Esophagus (tissue), 2 donors: ENCODE data around the gene FOXN3. TPM values are rescaled to one million over a fixed set of nuclear protein-coding genes. Genes with fewer than 3 reads are reported as not detected.

ENCODE experiments used
- H3K27ac ChIP-seq, 2 donors: one replicate each; pipeline ENCODE4 v1.5.1; 2013; ENCODE audit warnings: low read depth in 2 of 2, mild to moderate bottlenecking in 2 of 2, inconsistent platforms in 1 of 2, low read length in 1 of 2, moderate library complexity in 1 of 2
- H3K27me3 ChIP-seq, 2 donors: one replicate each; pipeline ENCODE4 v1.6.1; 2013; ENCODE audit warnings: low read length in 2 of 2, control low read depth in 1 of 2, mild to moderate bottlenecking in 1 of 2; ENCODE audit not compliant: insufficient read depth in 2 of 2, control insufficient read depth in 1 of 2
- H3K36me3 ChIP-seq, 2 donors: one replicate each; pipeline ENCODE4 v1.6.1; 2013; ENCODE audit warnings: low read length in 1 of 2; ENCODE audit not compliant: control insufficient read depth in 2 of 2, insufficient read depth in 2 of 2
- H3K4me1 ChIP-seq, 2 donors: one replicate each; pipeline ENCODE4 v1.6.1; 2013; ENCODE audit warnings: low read length in 1 of 2; ENCODE audit not compliant: control insufficient read depth in 2 of 2, insufficient read depth in 2 of 2
- H3K4me3 ChIP-seq, 2 donors: one replicate each; pipeline ENCODE4 v1.5.1; 2013; ENCODE audit warnings: low read length in 2 of 2, mild to moderate bottlenecking in 2 of 2, low read depth in 1 of 2, moderate library complexity in 1 of 2
- H3K9me3 ChIP-seq, 2 donors: one replicate each; pipeline ENCODE4 v1.6.1; 2013; ENCODE audit warnings: mild to moderate bottlenecking in 2 of 2, low read depth in 1 of 2, low read length in 1 of 2, moderate library complexity in 1 of 2; ENCODE audit not compliant: control insufficient read depth in 2 of 2, insufficient read depth in 1 of 2
- WGBS, 2 donors: extraction: QIAGEN DNeasy Blood & Tissue Kit; methylation state at CpG; one replicate each; pipeline ENCODE4 v1.1.7; 2013; 5-methylcytosine and 5-hydroxymethylcytosine counted together
- polyA plus RNA-seq, 2 donors: library from polyadenylated mRNA; stranded (reverse); fragments of 200-250 nt; gene quantifications; one replicate each; pipeline ENCODE4 v1.2.3, GENCODE V29; 2013
- donor health status: healthy with polysubstance abuse.
- donor health status: Bipolar disorder and iron deficiency.

The FOXN3 gene
- polyA plus RNA-seq, 2 donors = 10.3 to 14.1 TPM

GRCh38 chr14:89359477-89360222, 57.4 kb downstream of the FOXN3 start:
- Histone ChIP-seq H3K4me3 (no peak overlapping the region), H3K4me1 (peaks cover 5 to 11% of the 10 kb centered on the region in 2 donors), H3K36me3 (no peaks in the 10 kb centered on the region), H3K9me3 (no peaks in the 10 kb centered on the region), H3K27me3 (no peaks in the 10 kb centered on the region), H3K27ac (peak overlapping the region in 1 of 2 donors; percentile 20)
- 69 to 71% methylated on average over 13 of the region's 13 CpGs for WGBS, 2 donors

- no peak overlapping the region for H3K27ac ChIP-seq
These were observed 59.3 kb downstream of the FOXN3 start for GRCh38 chr14:89357655-89358297.

GRCh38 chr14:89356927-89357326, 60.1 kb downstream of the FOXN3 start:
- 88 to 91% methylated on average over 5 of the region's 5 CpGs for WGBS, 2 donors
- no peaks in the 10 kb centered on the region for H3K9me3 ChIP-seq
- H3K4me3 ChIP-seq = no peak overlapping the region
- H3K27me3 ChIP-seq = no peaks in the 10 kb centered on the region
- no peaks in the 10 kb centered on the region for H3K36me3 ChIP-seq
- no peak overlapping the region for H3K27ac ChIP-seq
- peaks cover 3 to 11% of the 10 kb centered on the region in 2 donors for H3K4me1 ChIP-seq

More at GRCh38 chr14:89357655-89358297, 59.3 kb downstream of the FOXN3 start:
- WGBS, 2 donors = 81 to 84% methylated on average over 8 of the region's 8 CpGs
- Histone ChIP-seq H3K27me3 (no peaks in the 10 kb centered on the region), H3K4me3 (no peak overlapping the region), H3K9me3 (no peaks in the 10 kb centered on the region), H3K4me1 (peaks cover 2 to 9% of the 10 kb centered on the region in 2 donors), H3K36me3 (no peaks in the 10 kb centered on the region)

- H3K4me3 ChIP-seq = no peak overlapping the region
- H3K27ac ChIP-seq = no peak overlapping the region
- no peaks in the 10 kb centered on the region for H3K36me3 ChIP-seq
- no peaks in the 10 kb centered on the region for H3K9me3 ChIP-seq
- WGBS, 2 donors = 80 to 85% methylated on average over 3 of the region's 3 CpGs
- H3K27me3 ChIP-seq = no peaks in the 10 kb centered on the region
- peaks cover 3 to 11% of the 10 kb centered on the region in 2 donors for H3K4me1 ChIP-seq
These were observed 60.5 kb downstream of the FOXN3 start for GRCh38 chr14:89356496-89356895.

GRCh38 chr14:89353766-89354113, 63.3 kb downstream of the FOXN3 start:
- Histone ChIP-seq H3K9me3 (no peaks in the 10 kb centered on the region), H3K27ac (no peak overlapping the region), H3K36me3 (peaks cover 2 to 7% of the 10 kb centered on the region in 2 donors), H3K4me3 (no peak overlapping the region), H3K4me1 (peaks cover 3 to 6% of the 10 kb centered on the region in 2 donors), H3K27me3 (no peaks in the 10 kb centered on the region)
- 94 to 96% methylated on average over 3 of the region's 3 CpGs for WGBS, 2 donors

GRCh38 chr14:89352976-89353765, 63.9 kb downstream of the FOXN3 start:
- H3K27ac ChIP-seq = peak overlapping the region in 1 of 2 donors; percentile 15
- no peaks in the 10 kb centered on the region for H3K9me3 ChIP-seq
- H3K36me3 ChIP-seq = peaks cover 3 to 9% of the 10 kb centered on the region in 2 donors
- 86 to 88% methylated on average over 6 of the region's 6 CpGs for WGBS, 2 donors
- H3K4me3 ChIP-seq = no peak overlapping the region
- no peaks in the 10 kb centered on the region for H3K27me3 ChIP-seq
- H3K4me1 ChIP-seq = peaks cover 3 to 6% of the 10 kb centered on the region in 2 donors

- no peak overlapping the region for H3K4me3 ChIP-seq
These were observed 65.3 kb downstream of the FOXN3 start for GRCh38 chr14:89351516-89352404.

GRCh38 chr14:89351221-89351515, 65.9 kb downstream of the FOXN3 start:
- Histone ChIP-seq H3K4me3 (no peak overlapping the region), H3K36me3 (peaks cover 3 to 13% of the 10 kb centered on the region in 2 donors), H3K27me3 (no peaks in the 10 kb centered on the region), H3K9me3 (no peaks in the 10 kb centered on the region), H3K4me1 (peaks cover 3 to 6% of the 10 kb centered on the region in 2 donors), H3K27ac (peak overlapping the region in 1 of 2 donors; percentile 77)
- WGBS, 2 donors = 22 to 27% methylated on average over 3 of the region's 3 CpGs

More at GRCh38 chr14:89351516-89352404, 65.3 kb downstream of the FOXN3 start:
- Histone ChIP-seq H3K36me3 (peaks cover 3 to 13% of the 10 kb centered on the region in 2 donors), H3K27me3 (no peaks in the 10 kb centered on the region), H3K27ac (peak overlapping the region; percentile 57 to 77), H3K4me1 (peaks cover 3 to 6% of the 10 kb centered on the region in 2 donors), H3K9me3 (no peaks in the 10 kb centered on the region)
- 35 to 46% methylated on average over 15 of the region's 15 CpGs for WGBS, 2 donors

- Histone ChIP-seq H3K36me3 (peaks cover 3 to 13% of the 10 kb centered on the region in 2 donors), H3K27ac (no peak overlapping the region), H3K9me3 (no peaks in the 10 kb centered on the region), H3K4me1 (peaks cover 3 to 6% of the 10 kb centered on the region in 2 donors), H3K27me3 (no peaks in the 10 kb centered on the region), H3K4me3 (no peak overlapping the region)
- WGBS, 2 donors = 89 to 92% methylated on average over 8 of the region's 8 CpGs
These were observed 66.9 kb downstream of the FOXN3 start for GRCh38 chr14:89350152-89350551.
